HG02588 (cell line): Measurements from ENCODE around the gene HLA-G.

Experiments
- ATAC-seq: cut with Tn5 transposase; IDR thresholded peaks from one replicate; pipeline ENCODE4 v1.9.1; 2021; ENCODE audit warnings: mild to moderate bottlenecking, moderate library complexity; ENCODE audit not compliant: unreplicated experiment

Gene HLA-G

GRCh38 chr6:29816030-29816429 lies 11.6 kb upstream of the HLA-G start:
- ATAC-seq: no peak

GRCh38 chr6:29818892-29819291 lies 8.7 kb upstream of the HLA-G start:
- ATAC-seq: no peak

DNA sequence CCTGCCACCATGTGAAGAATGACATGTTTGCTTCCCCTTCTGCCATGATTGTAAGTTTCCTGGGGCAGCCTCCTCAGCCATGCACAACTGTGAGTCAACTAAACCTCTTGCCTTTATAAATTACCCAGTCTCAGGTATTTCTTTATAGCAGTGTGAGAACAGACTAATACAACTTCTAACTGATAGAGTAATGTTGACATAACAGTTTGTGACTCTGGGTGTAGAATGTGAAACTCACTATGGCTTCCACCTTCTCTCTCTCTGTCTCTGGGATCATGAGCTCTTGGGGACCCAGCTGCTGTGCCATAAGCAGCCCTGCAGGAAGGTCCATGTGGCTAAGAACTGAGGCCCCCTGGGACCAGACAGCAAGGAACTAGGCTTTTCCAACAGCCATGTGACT lies 3.5 kb upstream of the HLA-G start:
- ATAC-seq: no peak

- ATAC-seq: no peak
Measured at GRCh38 chr6:29825848-29826247, 1.8 kb upstream of the HLA-G start.

- ATAC-seq: no peak
Measured at GRCh38 chr6:29826271-29826670, 1.4 kb upstream of the HLA-G start.

DNA sequence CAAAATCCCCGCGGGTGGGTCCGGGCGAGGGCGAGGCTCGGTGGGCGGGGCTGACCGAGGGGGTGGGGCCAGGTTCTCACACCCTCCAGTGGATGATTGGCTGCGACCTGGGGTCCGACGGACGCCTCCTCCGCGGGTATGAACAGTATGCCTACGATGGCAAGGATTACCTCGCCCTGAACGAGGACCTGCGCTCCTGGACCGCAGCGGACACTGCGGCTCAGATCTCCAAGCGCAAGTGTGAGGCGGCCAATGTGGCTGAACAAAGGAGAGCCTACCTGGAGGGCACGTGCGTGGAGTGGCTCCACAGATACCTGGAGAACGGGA lies 809 bp downstream of the HLA-G start:
- ATAC-seq: no peak

- ATAC-seq: no peak
Measured at GRCh38 chr6:29829766-29830165, 2.1 kb downstream of the HLA-G start.

- ATAC-seq: no peak
Measured at GRCh38 chr6:29830409-29830808, 2.8 kb downstream of the HLA-G start.

DNA sequence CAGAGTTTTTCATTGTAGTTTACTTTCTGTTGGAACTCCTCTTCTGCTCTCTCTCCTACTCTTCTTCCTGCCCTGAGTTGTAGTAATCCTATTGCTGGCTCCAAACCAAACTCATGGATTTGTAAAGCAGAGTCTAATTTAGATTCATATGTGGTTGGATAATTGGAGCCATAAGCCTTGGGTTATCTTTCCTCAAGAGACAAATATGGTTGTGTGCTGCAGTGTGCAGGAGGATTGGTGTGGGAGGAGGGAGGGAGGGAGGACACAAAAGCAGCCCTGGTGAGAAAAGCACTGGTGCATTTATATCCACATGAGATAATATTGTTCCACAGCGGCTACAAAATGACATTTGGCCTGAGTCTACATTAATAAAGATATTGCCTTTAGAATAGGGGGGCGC lies 4.2 kb downstream of the HLA-G start:
- ATAC-seq: no peak

DNA sequence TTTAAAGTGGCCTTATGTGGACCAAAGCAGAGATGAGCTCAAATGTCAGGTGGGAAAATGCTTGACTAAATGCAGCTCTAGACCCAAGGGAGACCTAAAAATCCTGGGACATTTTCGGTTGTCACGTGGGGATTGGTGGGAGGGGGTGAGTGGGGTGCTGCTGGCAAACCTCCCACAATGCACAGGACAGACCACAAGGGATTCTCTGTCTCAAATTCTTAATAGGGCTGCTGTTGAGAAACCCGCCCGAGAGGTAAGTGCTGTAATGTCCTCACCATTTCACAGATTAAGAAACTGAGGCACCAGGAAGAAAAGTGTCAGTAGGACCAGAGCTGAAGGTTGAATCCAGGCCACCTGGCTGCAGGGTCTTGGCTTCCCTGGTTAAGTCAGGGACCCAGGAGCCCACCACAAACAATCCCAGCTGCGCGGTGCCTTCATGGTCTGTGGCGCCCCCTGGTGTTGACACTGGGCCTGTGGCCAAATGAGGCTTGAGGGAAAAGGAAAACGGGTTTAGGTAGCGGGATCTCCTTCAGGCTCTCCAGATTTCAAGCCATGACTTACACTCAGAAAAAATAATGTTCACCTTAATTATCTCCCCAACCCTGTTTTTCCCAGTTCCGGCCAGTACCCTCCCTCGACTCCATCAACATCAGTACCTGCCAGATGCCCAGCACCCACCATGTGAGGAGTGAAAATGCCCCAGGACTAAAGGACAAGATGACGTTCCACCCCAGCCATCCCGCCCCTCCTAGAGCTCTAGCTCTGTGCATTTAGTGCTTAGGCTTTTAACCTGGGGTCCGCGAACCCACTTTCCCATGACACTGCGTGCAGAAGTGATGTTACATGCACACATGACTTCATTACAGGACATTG lies 7.2 kb downstream of the HLA-G start:
- no peak for ATAC-seq

- no peak for ATAC-seq
Measured at GRCh38 chr6:29839917-29840316, 12.3 kb downstream of the HLA-G start.

GRCh38 chr6:29841030-29841429 lies 13.4 kb downstream of the HLA-G start:
- no peak for ATAC-seq

DNA sequence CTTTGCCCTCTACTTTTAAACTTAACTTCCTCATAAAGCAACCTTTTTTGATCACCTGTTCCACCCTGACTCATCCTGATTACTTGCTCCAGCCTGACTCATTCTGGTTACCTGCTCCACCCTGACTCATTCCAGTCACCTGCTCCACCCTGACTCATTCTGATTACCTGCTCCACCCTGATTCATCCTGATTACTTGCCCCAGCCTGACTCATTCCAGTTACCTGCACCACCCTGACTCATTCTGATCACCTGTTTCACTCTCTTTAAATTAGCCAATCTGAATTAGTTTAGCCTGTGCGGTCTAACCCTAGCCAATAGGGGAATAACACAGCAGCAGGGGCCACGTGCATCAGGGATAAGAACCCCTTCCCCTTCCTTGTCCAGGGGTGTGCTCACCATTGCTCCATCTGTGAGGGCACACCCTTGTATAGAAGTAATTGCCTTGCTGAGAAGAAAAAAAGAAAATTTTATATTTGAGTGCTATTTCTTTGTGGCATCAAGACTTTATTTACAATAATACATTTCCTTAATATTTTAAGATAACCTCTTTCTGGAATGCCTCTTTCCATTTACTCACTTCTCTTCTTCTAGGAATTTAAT lies 17.9 kb downstream of the HLA-G start:
- ATAC-seq: no peak

DNA sequence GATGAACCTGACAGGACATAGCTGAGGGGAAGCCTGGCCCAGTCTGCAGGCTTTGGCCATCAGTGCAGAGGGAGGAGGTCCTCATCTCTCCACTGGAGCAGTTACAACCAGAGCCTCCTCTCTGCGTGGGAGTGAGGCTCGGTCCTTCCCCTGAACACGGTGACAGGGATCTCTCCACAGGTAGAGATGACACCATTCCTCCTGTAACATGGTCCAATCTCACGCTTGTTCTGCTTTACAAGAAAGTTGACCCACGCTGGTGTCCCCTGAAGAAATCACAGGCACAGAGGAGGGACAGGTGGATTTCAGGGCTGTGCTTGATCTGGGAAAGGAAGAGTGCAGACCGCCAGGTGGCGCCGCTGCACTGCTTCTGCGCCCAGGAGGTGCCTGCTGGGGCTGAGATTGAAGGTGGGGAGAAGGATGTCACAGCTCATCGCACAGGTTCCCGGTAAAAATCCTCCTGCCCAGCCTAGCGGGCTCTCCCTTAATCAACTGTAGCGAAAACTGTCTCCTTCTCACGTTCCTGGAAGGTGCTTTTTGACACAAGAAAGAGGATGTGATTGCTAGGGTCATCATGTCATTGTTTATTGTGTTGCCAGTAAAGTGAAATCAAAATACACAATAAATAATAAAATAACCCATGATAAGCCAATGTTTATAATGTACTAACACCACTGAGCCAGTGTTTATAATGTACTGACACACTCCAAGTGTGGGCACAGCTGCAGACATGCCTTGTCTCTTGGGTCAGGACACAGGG lies 20.4 kb downstream of the HLA-G start:
- no peak for ATAC-seq

DNA sequence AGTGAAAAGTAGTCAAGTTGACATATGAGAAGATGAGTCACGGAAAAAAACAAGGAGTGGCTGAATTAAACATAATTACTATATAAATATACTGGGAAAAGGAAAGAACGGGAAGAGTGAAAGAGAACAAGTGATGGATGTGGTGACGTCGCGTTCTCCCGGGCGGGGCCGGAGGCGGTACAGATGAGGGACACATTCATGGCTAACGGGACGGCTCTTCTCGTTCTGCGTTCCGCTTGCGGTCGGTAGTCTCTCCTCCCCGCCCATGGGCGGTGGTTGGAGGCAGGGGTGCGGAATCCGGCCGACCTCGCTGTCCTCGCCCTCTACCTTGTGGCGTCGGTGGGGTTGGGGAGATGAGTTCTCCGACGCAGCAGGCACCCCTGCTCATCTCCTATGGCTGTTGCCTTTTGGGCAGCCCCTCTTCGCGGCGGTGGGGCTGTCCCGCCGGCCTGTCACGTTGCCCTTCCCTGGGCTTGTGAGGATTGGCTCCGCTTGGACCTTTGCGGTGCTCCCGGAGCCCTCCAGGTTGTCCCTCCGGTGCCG lies 22.5 kb downstream of the HLA-G start:
- ATAC-seq: no peak

GRCh38 chr6:29851190-29851589 lies 23.6 kb downstream of the HLA-G start:
- no peak for ATAC-seq

DNA sequence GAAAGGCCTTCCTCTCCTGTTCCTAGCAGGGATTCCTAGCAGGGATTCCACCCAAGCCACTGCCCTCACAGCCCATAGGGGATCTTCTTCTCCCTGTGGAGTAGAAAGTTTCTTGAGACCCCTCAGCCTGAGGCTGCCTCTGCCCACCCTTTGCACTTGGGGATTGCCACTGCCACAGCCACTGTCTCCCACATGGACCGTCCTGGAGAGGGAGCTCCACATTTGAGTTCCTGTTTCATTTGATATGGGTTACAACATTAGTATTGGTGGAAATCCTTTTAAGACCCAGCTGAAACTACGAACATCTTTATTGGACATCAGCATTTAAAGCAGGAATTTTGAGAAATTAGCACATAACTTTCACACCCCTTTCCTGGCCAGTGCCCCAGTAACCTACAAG lies 25.6 kb downstream of the HLA-G start:
- no peak for ATAC-seq

DNA sequence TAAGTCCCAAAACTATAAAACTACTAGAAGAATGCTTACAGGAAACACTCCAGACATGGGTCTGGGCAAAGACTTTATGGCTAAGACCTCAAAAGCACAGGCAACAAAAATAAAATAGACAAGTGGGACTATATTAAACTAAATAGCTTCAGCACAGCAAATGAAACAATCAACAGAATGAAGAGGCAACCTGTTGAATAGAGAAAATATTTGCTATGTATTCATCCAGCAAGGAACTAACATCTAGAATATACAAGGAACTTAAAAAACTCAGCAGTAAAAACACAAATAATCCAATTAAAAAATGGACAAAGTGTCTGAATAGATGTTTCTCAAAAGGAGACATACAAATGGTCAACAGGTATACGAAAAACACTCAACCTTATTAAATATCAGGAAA lies 30.4 kb downstream of the HLA-G start:
- ATAC-seq: no peak

DNA sequence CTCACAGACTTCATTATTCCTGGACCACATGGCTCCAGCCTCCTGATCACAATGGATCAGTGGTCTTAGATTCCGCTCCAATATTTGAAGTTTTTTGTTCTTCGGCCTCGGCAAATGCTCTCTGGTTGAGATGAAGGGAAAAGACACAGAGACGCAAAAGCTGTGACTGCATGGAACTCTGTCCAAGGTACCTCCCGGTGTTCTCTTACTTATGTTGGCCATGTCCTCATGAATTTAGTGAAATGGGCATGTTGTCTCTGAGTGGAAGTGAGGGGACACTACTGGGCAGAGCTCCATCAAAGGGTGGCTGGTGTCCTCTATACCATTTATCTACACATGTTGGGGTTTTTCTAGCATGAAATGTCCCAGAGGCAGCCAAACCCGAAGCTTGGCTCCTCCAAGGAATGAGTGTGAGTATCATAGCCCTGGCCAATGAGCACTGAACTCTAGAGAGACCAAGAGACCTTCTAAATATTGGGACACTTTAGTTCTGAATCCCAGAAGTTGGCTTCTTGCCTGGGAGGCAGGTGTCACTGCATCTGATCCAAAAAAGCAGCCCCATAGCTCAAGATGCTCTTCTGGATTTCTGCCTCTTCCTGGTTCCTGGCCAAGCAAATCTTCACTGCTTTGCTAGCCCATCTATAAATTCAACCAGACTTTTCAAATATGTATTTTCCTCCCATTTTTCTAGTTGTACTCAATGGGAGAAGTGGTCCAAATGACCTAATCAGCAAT lies 34.1 kb downstream of the HLA-G start:
- ATAC-seq: no peak

- ATAC-seq: no peak
Measured at GRCh38 chr6:29864037-29864810, 36.6 kb downstream of the HLA-G start.
